SU-DHL-6 (cell line): Measurements from ENCODE around the gene KCNQ4.

Experiments used
- EZH2phosphoT487 ChIP-seq: fragments of 200-600 bp; sonication (generic), shearing (Covaris generic); conservative IDR thresholded peaks from 2 replicates; pipeline ENCODE4 v1.6.1; 2018; ENCODE audit warnings: mild to moderate bottlenecking, antibody characterized with exemption, low read length, moderate library complexity, mixed read lengths
- TF ChIP-seq, protein P1 (sequence below): fragments of 200-600 bp; sonication (generic); IDR thresholded peaks from one replicate; pipeline ENCODE4 v1.5.1; 2017; ENCODE audit warnings: antibody characterized with exemption, mild to moderate bottlenecking, low read length, moderate library complexity; ENCODE audit not compliant: insufficient read depth, poor library complexity, severe bottlenecking

DNA sequence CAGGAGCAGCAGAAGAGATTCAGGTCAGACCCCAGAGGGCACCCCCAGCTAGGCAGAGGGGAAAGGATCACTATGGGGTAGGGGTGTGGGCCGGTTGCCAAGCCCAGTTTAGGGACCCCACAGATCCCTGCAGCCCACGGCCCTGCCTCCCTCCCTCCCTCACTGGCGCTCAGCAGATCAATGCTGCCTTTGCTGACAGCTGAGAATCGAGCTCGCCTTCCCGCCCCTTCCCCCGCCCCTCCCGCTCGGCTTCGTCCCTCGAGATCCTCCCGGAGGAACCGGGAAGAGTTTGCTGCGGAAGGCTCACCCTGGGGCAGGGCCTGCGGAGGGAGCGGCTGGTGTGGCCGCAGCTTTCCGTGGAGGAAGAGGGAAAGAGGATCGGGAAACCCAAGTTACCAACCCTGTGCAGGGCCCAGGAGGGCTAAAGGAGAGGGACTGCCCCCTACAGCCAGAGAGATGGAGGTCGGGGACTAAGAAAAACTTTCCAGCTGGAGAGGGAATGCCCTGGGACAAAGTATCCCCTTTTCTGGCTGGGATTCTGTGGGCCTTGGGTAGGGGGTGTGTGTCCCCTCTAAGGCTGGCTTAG lies 1.1 kb upstream of the KCNQ4 start:
- TF ChIP-seq, protein P1, sequence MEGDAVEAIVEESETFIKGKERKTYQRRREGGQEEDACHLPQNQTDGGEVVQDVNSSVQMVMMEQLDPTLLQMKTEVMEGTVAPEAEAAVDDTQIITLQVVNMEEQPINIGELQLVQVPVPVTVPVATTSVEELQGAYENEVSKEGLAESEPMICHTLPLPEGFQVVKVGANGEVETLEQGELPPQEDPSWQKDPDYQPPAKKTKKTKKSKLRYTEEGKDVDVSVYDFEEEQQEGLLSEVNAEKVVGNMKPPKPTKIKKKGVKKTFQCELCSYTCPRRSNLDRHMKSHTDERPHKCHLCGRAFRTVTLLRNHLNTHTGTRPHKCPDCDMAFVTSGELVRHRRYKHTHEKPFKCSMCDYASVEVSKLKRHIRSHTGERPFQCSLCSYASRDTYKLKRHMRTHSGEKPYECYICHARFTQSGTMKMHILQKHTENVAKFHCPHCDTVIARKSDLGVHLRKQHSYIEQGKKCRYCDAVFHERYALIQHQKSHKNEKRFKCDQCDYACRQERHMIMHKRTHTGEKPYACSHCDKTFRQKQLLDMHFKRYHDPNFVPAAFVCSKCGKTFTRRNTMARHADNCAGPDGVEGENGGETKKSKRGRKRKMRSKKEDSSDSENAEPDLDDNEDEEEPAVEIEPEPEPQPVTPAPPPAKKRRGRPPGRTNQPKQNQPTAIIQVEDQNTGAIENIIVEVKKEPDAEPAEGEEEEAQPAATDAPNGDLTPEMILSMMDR: no peak
- no peak for TF ChIP-seq EZH2phosphoT487
